8988T (cell line): ENCODE results near the gene GLMP.
"Not testable (repeated sequence)": the region's sequence is repeated elsewhere in the genome, so short reads cannot be mapped to it uniquely, and the experiment has no call there.

Source experiments
- DNase-seq: peaks from one replicate; pipeline ENCODE4 v3.0.0; 2011

Gene GLMP, protein sequence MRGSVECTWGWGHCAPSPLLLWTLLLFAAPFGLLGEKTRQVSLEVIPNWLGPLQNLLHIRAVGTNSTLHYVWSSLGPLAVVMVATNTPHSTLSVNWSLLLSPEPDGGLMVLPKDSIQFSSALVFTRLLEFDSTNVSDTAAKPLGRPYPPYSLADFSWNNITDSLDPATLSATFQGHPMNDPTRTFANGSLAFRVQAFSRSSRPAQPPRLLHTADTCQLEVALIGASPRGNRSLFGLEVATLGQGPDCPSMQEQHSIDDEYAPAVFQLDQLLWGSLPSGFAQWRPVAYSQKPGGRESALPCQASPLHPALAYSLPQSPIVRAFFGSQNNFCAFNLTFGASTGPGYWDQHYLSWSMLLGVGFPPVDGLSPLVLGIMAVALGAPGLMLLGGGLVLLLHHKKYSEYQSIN

DNA sequence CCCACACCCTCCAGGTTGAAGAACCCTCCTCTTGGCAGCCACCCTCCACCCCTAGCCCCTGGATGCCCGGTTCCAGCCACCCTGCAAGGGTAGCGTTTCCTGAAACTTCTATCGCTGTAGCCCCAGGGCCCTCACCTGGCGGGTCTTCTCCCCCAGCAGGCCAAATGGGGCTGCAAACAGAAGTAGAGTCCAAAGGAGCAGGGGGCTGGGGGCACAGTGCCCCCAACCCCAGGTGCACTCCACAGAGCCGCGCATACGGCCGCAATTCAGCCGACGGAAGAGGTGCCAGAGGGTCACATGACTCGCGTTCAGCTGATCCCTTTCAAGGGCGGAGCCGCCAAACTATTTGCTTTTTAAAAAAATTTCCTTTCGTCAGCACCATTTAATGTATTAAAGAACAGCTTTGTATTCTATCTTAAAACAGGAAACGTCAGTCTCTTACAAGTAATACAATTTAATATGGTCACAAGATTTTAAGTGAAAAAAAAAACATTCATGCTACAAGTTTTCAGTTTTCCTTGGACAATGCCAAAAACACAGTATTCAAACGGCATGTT is at the start of gene GLMP:
Gene GLMP, minus strand, starts transcription at position 289 of the 557 bp plus-strand sequence. Its CDS starts 34 bp downstream, at position 255.
- peak; percentile 44 for DNase-seq

DNA sequence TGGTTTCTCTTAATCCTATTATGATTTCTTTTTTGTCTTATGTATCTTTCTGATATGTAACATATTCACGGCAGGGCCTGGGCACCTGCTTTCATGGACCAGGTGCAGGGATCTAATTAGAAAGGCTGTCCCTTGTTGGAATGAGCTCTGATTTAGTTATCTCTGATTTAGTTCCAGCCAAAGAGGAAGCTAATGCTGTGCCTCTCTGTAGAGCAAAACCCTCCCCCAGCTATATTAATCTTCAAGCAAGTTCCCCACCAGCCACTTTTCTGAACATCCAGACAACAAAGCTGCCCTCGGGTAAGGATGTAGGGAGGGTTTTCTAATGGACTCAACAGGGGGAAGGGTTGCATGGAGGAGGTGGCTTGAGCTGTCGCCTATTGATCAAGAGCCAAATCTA is 48.9 kb upstream of the GLMP start:
- no peak for DNase-seq

DNA sequence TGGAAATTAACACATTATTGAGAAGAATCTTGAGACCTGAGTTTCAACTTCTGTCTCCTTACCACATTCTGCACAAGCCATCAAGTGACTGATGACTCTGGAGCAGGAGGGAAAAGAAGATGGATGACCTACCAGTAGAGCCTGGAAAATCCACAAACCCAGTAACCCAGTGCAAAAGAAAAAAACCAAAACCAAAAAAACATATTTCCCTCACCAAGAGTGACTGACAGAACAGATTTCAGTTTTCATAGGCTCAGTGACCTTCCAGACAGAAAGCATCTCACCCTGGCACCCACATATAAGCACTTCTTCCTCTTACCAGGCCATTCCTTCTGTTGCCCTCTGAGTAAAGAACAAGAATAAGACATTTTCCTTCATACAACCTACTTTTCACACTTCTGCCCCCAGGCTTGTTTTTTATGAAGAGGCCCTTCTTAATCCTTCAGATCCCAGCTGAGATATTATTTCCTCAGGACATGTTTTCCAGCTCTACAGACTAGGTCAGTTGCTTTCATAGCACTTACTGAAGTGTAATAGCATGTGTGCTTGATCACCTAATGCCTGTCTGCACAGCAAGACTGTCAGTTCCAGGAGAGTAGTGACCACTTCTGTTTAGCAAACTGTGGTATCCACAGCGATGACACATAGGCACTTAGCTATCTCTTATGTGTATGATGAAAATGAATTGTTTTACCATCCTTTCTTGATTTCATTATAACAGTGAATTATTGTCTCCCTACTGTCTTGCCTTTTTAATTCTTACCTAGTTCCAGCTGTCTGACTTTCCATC is 46.9 kb upstream of the GLMP start:
- no peak for DNase-seq

DNA sequence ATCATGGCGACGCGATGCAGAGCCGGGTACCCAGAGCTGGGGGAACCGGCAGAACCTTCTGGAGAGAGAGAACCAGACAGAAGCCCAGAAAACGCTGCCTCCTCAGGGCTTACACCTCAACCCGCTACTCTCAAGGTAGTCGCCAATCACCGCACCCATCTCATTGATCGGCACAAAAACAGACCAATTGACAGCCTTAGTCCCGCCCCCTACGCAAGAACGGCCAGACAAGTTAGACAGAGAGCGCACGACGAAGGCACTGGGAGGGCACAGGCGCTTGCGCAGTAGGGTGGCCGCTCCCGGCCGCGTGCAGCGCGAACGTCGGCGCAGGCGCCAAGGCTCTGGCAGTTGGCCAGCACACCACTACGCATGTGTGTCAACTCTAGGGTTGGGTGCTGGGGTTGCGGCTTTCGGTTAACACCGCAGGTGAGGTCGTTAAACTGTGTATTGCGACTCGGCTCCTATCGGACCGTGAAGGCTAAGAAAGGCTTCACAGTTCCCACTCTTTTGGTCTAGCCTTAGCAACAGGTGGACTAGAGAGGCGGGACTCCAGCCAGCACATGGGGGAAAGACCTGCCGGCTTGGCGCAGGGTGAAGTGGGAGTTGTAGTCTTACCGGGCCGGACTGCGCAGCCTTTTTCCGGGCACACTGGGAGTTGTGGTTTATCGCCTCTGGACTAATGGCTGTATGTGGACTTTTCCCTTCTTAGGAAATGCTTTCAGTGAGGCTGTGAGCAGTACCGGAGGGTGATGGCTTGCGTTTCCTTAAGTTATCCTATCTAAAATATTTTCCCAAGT is 42.9 kb upstream of the GLMP start, which contains the start of the genes CCT3 and TSACC:
Gene CCT3, minus strand, starts transcription at position 113 of the 797 bp plus-strand sequence. Its CDS starts 108 bp downstream, at position 5.
Gene TSACC, plus strand, starts transcription at position 347 of the 797 bp plus-strand sequence. CDS start 1,232 bp downstream, outside the sequence.
- DNase-seq = peak; percentile 83

DNA sequence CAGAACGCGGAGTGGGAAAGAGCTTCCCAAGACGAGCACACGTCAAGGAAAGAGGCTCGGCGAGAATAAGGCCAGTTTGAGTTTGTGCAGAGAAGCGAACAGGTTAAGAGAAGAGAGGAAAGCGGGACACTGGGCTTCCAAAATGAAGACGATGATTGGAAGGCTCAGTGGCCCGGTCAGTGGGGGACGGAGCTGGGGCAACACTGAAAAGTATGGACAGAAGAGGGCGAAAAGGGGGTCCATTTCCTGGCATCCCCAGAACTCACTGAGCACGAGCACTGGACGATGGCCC is 42.4 kb upstream of the GLMP start:
- no peak for DNase-seq

DNA sequence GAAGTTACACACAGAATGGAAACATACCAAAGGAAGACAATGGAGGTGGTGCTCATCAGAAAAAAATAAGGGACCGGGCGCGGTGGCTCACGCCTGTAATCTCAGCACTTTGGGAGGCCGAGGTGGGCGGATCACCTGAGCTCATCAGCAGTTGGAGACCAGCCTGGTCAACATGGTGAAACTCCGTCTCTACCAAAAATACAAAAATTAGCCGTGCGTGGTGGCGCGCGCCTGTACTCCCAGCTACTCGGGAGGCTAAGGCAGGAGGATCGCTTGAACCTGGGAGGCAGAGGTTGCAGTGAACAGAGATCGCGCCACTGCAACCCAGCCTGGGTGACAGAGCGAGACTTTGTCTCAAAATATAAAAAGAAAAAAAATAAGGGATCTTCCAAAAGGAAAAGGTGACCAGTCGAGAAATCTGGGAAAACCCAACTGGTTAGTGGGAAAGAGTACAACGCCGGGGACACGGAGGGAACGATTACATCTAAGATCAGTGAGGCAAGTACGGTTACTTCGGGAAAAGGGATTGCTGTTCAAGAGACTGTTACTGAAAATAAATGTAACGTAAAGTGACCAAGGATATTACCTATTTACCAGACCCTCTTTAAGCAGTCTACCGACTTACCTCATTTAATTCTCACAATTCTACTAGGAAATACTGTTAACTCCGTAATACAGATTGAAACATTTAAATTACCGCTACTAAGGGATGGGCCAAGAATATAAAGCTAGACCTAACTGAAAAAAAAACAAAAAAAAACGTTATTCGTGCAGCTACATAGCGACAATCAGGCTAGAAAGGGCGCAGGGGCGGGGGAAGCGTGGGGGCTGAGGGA is 41.8 kb upstream of the GLMP start:
- DNase-seq = no peak

DNA sequence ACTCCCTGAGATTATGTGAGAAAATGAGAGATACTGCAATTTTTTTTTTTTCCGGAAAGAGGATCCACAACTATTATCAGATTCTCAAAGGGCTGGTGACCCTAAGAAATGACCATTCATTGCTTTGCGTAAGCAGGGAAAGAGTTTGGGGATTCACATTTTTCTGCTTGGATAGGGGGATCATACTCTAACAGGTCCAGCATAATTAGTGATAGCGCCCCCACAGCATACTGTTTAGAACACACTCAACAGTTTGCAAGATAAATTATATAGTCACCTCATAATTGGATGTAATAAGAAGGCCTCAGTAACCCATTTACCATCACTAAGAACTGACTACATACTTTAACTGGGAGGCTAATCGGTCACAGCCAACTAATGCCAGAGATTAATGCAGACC is 40.8 kb upstream of the GLMP start:
- no peak for DNase-seq

DNA sequence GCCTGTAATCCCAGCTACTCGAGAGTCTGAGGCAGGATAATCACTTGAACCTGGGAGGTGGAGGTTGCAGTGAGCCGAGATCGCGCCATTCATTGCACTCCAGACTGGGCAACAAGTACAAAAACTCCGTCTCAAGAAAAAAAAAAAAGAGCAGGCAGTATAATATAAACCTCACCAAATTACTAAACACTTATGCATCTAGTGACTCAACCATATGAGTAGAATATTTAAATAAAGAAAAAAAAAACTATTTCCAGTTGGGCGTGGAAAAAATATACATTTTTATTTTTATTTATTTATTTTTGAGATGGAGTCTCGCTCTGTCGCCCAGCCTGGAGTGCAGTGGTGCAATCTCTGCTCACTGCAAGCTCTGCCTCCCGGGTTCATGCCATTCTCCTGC is 27.7 kb upstream of the GLMP start:
- not testable (repeated sequence) for DNase-seq

DNA sequence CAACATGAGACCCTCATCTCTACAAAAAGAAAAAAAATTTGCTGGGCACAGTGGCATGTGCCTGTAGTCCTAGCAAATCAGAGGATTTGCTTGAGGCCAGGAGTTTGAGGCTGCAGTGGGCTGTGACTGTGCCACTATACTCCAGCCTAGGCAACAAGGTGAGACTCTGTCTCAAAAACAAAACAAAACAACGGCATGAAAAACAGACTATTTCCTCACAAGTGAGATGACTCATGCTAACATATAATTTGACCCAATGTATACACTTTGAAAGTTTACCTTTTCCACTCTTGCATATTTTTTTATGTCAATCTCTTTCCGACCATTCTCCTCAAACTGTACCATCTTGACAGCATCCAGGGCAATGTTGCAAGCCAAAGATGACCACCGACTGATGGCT is 25.1 kb upstream of the GLMP start:
- no peak for DNase-seq

DNA sequence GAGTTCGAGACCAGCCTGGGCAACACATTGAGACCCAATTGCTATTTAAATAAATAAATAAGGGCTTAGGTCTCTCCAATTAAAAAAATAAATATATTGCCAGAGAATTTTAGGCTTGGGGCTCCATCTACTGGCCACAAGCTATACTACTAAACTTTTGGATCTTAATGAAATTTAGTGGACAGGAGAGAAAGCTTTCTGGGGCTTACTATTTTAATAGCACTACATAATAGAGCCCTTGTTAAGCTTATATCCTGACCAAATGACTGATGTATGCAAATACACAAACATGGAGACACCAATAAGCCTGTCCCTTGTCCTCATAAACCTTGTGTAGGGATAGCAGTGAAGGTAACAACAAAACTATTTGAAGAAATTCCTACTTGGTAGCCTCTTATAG is 24.2 kb upstream of the GLMP start:
- no peak for DNase-seq

DNA sequence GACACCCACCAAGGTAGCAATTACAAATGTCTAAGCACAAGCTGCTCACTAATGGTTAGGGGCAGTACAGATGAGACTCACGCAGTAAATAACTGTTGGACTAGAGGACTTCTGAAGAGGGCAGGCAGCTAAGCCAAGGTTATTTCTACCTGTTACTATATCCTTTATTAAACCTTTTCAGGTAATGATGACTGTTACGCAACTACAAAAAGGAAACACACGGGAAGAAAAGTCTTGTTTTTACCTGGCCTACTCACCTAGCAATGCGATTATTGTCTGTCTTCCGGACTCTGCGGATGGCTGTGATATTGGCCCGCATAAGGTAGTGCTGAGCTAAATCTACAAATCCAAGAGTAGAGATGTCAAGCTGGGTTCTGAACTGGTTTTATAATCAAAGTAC is 21.4 kb upstream of the GLMP start:
- DNase-seq = no peak

DNA sequence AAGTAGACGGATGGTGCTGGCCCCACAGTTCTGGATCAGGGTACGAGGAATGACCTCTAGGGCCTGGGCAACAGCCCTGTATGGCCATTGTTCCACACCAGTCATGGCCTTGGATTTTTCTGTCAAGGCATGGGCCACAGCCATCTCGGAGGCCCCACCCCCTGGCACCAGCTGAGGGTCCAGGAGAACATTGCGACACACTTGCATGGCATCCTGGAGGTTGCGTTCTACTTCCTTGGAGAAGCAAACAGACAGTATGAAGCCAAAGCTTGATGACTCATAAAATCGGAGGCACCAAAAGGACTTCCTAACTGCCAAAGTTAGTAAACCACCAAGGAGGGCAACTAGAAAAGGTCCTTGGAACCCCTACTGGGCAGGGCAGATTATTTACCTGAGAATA is 15.5 kb upstream of the GLMP start:
- no peak for DNase-seq

DNA sequence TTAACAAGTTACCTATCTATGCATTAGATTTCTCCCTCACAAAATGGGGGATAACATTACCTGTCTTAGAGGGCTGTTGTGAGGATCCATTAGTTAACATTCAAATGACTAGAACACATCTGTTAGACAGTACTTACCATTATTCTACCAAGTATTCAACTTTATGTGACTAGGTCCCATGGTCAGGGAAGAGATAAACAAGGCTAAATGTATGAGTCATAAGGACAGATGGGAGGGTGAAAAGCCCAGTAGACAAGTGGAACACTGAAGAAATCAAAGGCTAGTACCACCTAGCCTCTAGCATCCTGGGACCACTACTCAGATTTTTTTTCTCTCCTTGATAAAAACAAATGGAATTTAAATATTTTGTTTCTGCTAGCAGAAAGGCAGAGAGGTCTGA is 12.6 kb upstream of the GLMP start:
- no peak for DNase-seq

DNA sequence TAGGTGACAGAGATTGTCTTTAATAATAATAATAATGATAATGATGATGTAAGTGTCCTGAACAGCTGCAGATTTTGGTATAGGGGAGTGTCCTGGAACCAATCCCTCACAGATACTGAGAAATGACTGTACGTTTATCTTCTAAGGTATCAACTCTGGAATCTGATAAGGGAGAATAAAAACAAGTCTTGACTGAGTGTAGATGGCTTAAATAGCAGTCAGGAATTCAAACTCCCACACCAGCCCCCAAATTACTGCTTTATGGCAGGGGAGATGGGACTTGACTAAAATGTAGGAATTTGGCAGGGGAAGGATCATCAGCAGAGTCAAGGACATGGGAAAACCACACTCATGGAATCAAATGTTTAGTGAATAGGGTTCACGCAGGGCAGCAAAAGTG is 9.7 kb upstream of the GLMP start:
- no peak for DNase-seq

DNA sequence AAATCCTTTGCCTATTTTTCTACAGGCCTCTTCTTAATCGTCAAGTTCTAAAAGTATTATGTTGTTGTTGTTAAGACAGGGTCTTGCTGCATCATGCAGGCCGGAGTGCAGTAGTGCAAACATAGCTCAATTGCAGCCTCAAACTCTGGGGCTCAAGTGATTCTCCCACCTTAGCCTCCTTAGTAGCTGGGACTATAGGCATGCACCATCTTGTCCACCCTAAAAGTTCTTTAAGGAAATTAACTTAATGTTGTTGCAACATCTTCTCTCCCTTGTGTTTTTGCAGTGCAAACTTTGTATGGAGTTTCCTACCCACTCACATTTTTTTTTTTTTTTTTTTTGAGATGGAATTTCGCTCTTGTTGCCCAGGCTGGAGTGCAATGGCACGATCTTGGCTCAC is 7.8 kb upstream of the GLMP start:
- no peak for DNase-seq

DNA sequence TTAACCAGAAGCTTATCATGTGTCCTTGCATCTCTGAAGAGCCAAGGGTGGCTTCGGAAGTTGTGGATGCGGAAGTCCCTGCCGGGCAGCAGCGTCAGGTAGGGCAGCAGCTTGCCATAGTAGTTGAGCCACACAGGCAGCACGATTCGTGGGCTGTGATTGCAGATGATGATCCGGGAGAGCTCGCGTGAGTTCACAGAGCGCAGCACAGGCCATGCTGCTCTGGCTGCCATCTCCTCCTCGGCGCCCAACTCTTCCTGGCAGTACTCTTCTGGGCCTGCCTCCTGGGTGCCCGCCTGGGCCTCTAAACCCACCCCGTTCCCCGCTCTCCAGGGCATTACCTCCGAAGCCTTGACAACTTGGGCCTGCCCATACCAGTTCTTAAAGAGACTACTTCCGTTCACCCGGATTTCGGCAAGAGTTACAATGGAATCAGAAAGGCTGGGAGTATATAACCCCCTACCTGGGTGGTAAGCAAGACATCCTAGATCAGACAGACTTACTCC is 3.4 kb upstream of the GLMP start, which contains the start of gene VHLL:
Gene VHLL, minus strand, starts transcription at position 456 of the 506 bp plus-strand sequence. Its CDS starts 118 bp downstream, at position 338.
- DNase-seq = no peak

DNA sequence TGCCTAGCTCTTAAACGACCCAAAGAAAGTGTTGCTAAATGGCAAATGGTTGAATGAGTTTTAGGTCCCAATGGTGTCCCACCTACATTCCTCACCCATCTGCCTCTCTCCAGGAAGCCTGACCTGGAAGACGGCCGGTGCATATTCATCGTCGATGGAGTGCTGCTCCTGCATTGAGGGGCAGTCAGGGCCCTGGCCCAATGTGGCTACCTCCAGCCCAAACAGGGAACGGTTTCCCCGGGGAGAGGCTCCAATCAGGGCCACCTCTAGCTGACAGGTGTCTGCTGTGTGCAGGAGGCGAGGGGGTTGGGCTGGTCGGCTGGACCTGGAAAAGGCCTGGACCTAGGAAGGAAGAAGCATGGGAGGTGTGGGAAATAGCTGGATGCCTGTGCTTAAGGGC is 1.6 kb downstream of the GLMP start:
- no peak for DNase-seq

DNA sequence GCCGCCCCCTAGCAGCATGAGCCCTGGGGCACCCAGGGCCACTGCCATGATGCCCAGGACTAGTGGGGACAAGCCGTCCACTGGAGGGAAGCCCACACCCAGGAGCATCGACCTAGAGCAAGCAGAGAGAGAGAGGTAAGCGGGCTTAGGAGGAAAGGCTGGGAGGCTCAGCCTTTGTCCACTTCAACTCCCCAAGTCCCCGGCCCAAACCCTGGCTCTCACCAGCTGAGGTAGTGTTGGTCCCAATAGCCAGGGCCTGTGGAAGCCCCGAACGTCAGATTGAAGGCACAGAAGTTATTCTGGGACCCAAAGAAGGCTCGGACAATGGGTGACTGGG is 2.4 kb downstream of the GLMP start:
- no peak for DNase-seq

DNA sequence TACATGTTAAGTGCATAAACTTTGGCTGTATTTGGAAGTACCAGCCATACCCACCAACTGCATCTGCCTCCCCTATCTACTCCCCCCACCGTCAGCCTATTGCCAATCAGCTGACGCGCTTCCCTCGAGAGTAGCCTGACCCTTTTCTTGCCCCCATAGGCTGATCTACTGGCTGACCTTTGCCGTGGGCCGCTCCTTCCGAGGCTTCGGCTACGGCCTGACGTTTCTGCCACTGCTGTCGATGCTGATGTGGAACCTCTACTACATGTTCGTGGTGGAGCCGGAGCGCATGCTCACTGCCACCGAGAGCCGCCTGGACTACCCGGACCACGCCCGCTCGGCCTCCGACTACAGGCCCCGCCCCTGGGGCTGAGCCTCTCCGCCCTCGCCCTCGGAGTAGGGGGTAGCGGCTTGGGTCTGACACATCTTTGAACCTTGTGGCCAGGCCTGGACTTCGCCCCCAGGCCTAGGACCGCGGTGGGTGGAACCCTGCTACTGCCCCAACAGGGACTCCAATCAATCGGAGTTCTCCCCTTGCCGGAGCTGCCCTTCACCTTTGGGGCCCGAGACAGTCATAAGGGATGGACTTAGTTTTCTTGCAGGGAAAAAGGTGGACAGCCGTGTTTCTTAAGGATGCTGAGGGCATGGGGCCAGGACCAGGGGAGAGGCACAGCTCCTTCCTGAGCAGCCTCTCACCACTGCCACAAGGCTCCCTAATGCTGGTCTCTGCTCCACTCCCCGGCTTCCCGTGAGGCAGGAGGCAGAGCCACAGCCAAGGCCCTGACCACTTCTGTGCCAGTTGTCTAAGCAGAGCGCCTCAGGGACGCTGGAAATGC is 4.0 kb downstream of the GLMP start:
- peak; percentile 86 for DNase-seq

DNA sequence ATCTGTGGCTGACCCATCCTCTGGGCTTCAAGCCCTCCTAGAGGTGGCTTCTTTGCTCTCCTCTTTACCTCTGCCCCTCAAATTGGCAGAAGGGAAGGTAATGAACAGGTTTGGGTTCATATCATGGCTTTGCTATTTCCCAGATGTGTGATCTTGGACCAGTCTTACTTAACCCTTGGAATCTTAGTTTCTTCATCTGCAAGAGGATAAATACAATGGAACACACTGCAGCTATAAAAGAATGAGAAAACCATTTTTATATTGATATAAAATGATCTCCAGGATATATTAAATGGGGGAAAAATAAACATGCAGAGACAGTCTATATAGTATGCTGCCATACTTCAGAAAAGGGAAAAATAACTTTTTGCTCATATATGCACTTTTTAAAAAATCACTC is 5.6 kb downstream of the GLMP start:
- DNase-seq = no peak

DNA sequence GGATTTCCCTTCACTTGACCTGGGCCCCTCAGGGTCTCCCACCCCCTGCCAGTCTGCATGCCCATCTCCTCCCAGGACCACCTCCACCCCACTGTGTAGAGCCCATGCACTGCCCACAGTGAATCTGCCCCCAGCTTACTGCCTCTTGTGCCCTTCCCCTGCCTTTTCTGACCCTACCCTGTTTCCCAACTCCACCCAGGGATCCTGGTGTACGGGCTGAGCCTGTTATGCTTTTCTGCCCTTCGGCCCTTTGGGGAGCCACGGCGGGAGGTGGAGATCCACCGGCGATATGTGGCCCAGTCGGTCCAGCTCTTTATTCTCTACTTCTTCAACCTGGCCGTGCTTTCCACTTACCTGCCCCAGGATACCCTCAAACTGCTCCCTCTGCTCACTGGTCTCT is 9.4 kb downstream of the GLMP start:
- DNase-seq = no peak
